AG04449 (cell line): Measurements from ENCODE around the gene KRT13.
A peak's percentile ranks its signal among the peaks of the same experiment; 100 is the strongest.

Experiments used
- CTCF ChIA-PET: fragments of 350-600 bp; formaldehyde crosslinking; extraction: SDS; loops from one replicate; lab custom pipeline; 2021; ENCODE audit warnings: antibody characterized with exemption; lab: Yijun Ruan, JAX
- POLR2A ChIA-PET: fragments of 400-600, 350-600 bp; formaldehyde crosslinking; extraction: SDS; loops from one replicate; lab custom pipeline; 2020; ENCODE audit warnings: antibody characterized with exemption, inconsistent platforms; lab: Yijun Ruan, JAX
- DNase-seq: peaks from one replicate; pipeline ENCODE4 v3.0.0-alpha.2; 2010; ENCODE audit warnings: low read depth, low spot score
- H3K4me3 ChIP-seq: 2 replicates; pipeline ENCODE4 v1.5.1; 2011; ENCODE audit warnings: low read depth, mild to moderate bottlenecking, control low read depth, low read length
- TF ChIP-seq, protein P1 (sequence below): IDR thresholded peaks from one replicate; pipeline ENCODE4 v1.5.1; 2011; ENCODE audit warnings: mild to moderate bottlenecking, moderate library complexity, low read length, control low read depth, inconsistent platforms; ENCODE audit not compliant: insufficient read depth; ENCODE audit errors: missing control alignments

The KRT13 gene

GRCh38 chr17:41468346-41468745 is 37.1 kb downstream of the KRT13 start:
- no peak for DNase-seq
- TF ChIP-seq, protein P1, sequence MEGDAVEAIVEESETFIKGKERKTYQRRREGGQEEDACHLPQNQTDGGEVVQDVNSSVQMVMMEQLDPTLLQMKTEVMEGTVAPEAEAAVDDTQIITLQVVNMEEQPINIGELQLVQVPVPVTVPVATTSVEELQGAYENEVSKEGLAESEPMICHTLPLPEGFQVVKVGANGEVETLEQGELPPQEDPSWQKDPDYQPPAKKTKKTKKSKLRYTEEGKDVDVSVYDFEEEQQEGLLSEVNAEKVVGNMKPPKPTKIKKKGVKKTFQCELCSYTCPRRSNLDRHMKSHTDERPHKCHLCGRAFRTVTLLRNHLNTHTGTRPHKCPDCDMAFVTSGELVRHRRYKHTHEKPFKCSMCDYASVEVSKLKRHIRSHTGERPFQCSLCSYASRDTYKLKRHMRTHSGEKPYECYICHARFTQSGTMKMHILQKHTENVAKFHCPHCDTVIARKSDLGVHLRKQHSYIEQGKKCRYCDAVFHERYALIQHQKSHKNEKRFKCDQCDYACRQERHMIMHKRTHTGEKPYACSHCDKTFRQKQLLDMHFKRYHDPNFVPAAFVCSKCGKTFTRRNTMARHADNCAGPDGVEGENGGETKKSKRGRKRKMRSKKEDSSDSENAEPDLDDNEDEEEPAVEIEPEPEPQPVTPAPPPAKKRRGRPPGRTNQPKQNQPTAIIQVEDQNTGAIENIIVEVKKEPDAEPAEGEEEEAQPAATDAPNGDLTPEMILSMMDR = no peak
- POLR2A ChIA-PET = no interaction called here
- no peak overlapping the region for H3K4me3 ChIP-seq
- CTCF ChIA-PET = no interaction called here

- ChIA-PET CTCF (interaction anchor here (0.6 kb wide), 1 partner anchor 81 kb away, joined by 3 read pairs; no protein-coding TSS in a partner anchor), POLR2A (no interaction called here)
- H3K4me3 ChIP-seq = no peak overlapping the region
- DNase-seq = no peak
- TF ChIP-seq, protein P1 = no peak
Observed at GRCh38 chr17:41467561-41467960, 37.9 kb downstream of the KRT13 start.

- CTCF ChIA-PET = interaction anchor here (0.6 kb wide), 1 partner anchor 82 kb away, joined by 3 read pairs; no protein-coding TSS in a partner anchor
- TF ChIP-seq, protein P1 = no peak
- no peak for DNase-seq
- no peak within 1 kb of the TSS for H3K4me3 ChIP-seq
- POLR2A ChIA-PET = no interaction called here
Observed at GRCh38 chr17:41466988-41467387, 38.4 kb downstream of the KRT13 start, which contains the start of gene KRT32. Gene KRT32 (minus strand): TSS chr17:41467386. CDS start chr17:41467325, 61 bp downstream.

DNA sequence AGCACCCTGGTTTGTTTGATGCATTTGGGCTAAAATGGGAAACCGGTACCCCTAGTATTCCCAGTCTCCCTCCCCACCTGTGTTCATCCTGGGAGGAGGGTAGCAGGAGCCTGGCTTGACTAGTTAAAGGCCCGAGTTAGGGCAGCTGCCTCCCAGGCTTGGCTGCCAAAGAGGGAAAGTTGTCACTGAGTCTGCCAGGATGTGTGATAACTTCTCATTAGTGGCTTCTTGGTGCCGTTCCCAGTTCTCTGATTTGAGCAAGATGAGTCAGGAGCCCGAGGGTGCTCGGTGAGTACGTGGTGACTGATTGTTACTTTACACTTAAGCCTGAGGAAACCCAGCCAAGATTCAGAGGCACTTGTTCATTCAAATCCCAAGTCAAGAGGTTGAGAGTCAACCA is 40.7 kb downstream of the KRT13 start:
- H3K4me3 ChIP-seq = no peak overlapping the region
- ChIA-PET CTCF (interaction anchor here (1.1 to 4.0 kb wide), 2 partner anchors 31 to 84 kb away, joined by 4 to 14 read pairs; no protein-coding TSS in a partner anchor), POLR2A (no interaction called here)
- DNase-seq = peak; percentile 88
- TF ChIP-seq, protein P1 = no peak

DNA sequence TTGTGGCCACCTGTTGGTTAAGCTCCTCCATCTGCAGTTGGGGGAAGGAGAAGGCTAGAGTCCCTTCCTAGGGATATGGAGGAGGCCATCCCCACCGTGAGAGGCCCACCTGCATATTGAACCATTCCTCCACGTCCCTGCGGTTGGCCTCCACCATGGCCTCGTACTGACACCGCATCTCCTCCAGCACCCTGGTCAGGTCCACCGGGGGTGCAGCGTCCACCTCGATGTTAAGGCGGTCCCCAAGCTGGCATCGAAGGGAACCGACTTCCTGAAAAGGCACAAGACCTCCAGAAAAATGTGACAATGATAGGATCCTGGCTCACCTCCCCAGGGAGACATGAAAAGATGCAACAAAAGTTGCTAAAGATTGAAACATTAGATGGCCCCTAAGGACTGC is 41.2 kb downstream of the KRT13 start:
- POLR2A ChIA-PET = no interaction called here
- DNase-seq = no peak
- TF ChIP-seq, protein P1 = no peak
- H3K4me3 ChIP-seq = no peak overlapping the region
- CTCF ChIA-PET = interaction anchor here (1.1 to 4.0 kb wide), 2 partner anchors 32 to 85 kb away, joined by 4 to 14 read pairs; no protein-coding TSS in a partner anchor

DNA sequence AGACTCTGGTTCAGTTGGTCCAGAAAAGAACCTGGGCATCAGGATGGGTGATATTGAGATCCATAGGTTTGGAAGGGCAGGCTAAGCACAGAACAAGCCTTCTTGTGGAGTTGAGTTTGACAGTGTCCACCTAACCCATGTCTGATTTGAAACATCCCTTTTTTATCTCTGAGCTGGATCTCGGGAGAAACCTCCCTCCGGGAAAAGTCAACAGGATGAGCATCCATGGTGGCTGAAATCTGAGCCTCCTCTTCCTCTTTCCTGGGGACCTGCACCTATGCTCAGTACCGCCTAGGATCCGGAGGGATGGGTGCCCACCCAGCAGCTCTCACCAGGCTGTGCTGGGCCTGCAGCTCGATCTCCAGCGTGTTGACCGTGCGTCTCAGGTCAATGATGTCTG is 41.7 kb downstream of the KRT13 start:
- ChIA-PET POLR2A (no interaction called here), CTCF (interaction anchor here (1.1 to 4.0 kb wide), 2 partner anchors 32 to 85 kb away, joined by 4 to 14 read pairs; no protein-coding TSS in a partner anchor)
- no peak for DNase-seq
- no peak overlapping the region for H3K4me3 ChIP-seq
- TF ChIP-seq, protein P1 = no peak
